HTERT RPE-1 (cell line): ENCODE data around the gene ERCC6L2.

ENCODE experiments used
- in situ Hi-C: fragments of 300-500 bp; cut with MboI; formaldehyde crosslinking; loops from 4 replicates; pipeline ENCODE4 v1.14.3; 2020; ENCODE audit warnings: low sequenced_read_pairs

The ERCC6L2 gene

GRCh38 chr9:95971815-95972214, 96.3 kb downstream of the ERCC6L2 start:
- in situ Hi-C loops: no loop called here

GRCh38 chr9:95974389-95974788, 98.9 kb downstream of the ERCC6L2 start:
- in situ Hi-C loops: no loop called here

GRCh38 chr9:95977371-95977770, 101.9 kb downstream of the ERCC6L2 start:
- in situ Hi-C loops: no loop called here

- in situ Hi-C loops: no loop called here
Measured at GRCh38 chr9:95978106-95978505, 102.6 kb downstream of the ERCC6L2 start.

GRCh38 chr9:95979446-95979845, 104.0 kb downstream of the ERCC6L2 start:
- in situ Hi-C loops: no loop called here

GRCh38 chr9:95980262-95981125, 105.0 kb downstream of the ERCC6L2 start:
- in situ Hi-C loops: no loop called here

GRCh38 chr9:95981761-95982390, 106.4 kb downstream of the ERCC6L2 start:
- in situ Hi-C loops: no loop called here

- in situ Hi-C loops: no loop called here
Measured at GRCh38 chr9:95985440-95986055, 110.1 kb downstream of the ERCC6L2 start.

GRCh38 chr9:95989297-95989696, 113.8 kb downstream of the ERCC6L2 start:
- in situ Hi-C loops: no loop called here

- in situ Hi-C loops: no loop called here
Measured at GRCh38 chr9:95991326-95991725, 115.8 kb downstream of the ERCC6L2 start.

- in situ Hi-C loops: no loop called here
Measured at GRCh38 chr9:95992536-95992935, 117.0 kb downstream of the ERCC6L2 start.

GRCh38 chr9:95993337-95993736, 117.8 kb downstream of the ERCC6L2 start:
- in situ Hi-C loops: no loop called here

- in situ Hi-C loops: no loop called here
Measured at GRCh38 chr9:95999390-95999789, 123.9 kb downstream of the ERCC6L2 start.

GRCh38 chr9:96004379-96004778, 128.9 kb downstream of the ERCC6L2 start:
- in situ Hi-C loops: no loop called here

GRCh38 chr9:96006296-96006879, 130.9 kb downstream of the ERCC6L2 start:
- in situ Hi-C loops: no loop called here

GRCh38 chr9:96006961-96007360, 131.5 kb downstream of the ERCC6L2 start:
- in situ Hi-C loops: no loop called here

GRCh38 chr9:96008502-96009222, 133.2 kb downstream of the ERCC6L2 start:
- in situ Hi-C loops: no loop called here

- in situ Hi-C loops: no loop called here
Measured at GRCh38 chr9:96009223-96009602, 133.7 kb downstream of the ERCC6L2 start.

- in situ Hi-C loops: no loop called here
Measured at GRCh38 chr9:96009690-96010472, 134.4 kb downstream of the ERCC6L2 start.

GRCh38 chr9:96014078-96014477, 138.6 kb downstream of the ERCC6L2 start:
- in situ Hi-C loops: no loop called here
